Measurements from ENCODE around the gene MT1M.
"Not testable (repeated sequence)": the region's sequence is repeated elsewhere in the genome, so short reads cannot be mapped to it uniquely, and the experiment has no call there.

The MT1M gene

GRCh38 chr16:56609463-56609921, 23.0 kb upstream of the MT1M start:
- peak; percentile 63 for DNase-seq

- peak; percentile 53 for DNase-seq
Measured at GRCh38 chr16:56610017-56610608, 22.3 kb upstream of the MT1M start.

GRCh38 chr16:56610609-56611111, 21.8 kb upstream of the MT1M start:
- DNase-seq, result no peak

- DNase-seq, result no peak
Measured at GRCh38 chr16:56611281-56611833, 21.1 kb upstream of the MT1M start.

GRCh38 chr16:56613706-56614105, 18.8 kb upstream of the MT1M start:
- no peak for DNase-seq

- DNase-seq, result no peak
Measured at GRCh38 chr16:56614549-56614991, 17.9 kb upstream of the MT1M start.

- no peak for DNase-seq
Measured at GRCh38 chr16:56615353-56615752, 17.1 kb upstream of the MT1M start.

GRCh38 chr16:56616608-56617211, 15.7 kb upstream of the MT1M start:
- DNase-seq, result no peak

DNA sequence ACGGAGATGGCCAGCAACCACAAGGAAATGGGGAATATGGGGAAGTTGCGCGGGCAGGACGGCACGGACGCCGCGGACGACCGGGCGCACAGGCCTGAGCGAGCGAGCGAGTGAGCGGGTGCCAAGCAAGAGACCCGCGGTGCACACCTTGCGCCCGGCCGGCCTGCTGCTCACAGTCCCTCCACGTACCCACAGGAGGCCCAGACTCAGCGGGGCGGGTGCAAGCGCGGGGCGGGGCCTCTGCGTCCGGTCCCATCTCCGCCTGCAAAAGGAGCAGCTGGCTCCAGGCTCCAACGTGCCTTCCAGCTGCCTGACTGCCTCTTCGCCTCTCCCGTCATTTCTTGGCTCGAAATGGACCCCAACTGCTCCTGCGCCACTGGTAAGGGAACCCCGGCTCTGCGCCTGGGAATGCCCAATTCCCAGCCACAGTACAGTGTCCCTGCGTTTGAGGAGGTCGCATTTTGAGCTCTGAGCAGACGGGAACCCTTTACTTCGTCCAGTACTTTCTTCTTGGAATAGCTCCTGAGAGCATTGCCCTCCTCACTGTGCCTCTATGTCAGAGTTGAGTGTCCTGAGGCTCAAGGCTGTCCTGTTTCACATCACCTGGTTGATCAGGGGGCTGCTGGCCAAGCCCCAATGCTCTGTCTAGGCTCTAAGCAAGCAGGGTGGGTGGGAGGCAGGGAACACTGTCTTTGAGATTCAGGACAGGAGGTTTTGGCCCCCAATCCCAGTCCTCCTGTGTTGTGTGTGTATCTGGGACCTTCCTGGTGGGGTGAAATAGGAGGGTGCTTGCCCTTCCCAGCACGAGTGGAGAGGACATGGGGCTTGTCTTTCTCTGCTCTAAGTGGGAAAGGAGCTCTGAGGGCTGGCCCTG, 15.0 kb upstream of the MT1M start:
- peak; percentile 73 for DNase-seq

GRCh38 chr16:56618138-56618537, 14.3 kb upstream of the MT1M start:
- DNase-seq, result no peak

GRCh38 chr16:56620339-56620897, 12.0 kb upstream of the MT1M start:
- no peak for DNase-seq

DNA sequence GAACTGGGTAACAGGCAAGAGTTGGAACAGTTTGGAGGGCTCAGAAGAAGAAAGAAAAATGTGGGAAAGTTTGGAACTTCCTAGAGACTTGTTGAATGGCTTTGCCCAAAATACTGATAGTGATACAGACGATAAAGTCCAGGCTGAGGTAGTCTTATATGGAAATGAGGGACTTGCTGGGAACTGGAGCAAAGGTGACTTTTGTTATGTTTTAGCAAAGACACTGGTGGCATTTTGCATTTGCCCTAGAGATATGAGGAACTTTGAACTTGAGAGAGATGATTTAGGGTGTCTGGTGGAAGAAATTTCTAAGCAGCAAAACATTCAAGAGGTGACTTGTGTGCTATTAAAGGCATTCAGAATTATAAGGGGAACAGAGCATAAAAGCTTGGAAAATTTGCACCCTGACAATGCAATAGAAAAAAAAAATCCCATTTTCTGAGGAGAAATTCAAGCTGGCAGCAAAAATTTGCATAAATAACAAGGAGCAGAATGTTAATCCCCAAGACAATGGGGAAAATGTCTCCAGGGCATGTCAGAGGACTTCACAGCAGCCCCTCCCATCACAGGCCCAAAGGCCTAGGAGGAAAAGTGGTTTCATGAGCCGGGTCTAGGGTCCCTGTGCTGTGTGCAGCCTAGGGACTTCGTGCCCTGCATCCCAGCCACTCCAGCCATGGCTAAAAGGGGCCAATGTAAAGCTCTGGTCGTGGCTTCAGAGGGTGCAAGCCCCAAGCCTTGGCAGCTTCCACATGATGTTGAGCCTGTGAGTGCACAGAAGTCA, 10.6 kb upstream of the MT1M start:
- not testable (repeated sequence) for DNase-seq

- DNase-seq, result not testable (repeated sequence)
Measured at GRCh38 chr16:56623184-56623583, 9.3 kb upstream of the MT1M start.

- DNase-seq, result no peak
Measured at GRCh38 chr16:56623637-56624036, 8.8 kb upstream of the MT1M start.

GRCh38 chr16:56625140-56625942, 7.1 kb upstream of the MT1M start, which contains the start of gene MT1E:
Gene MT1E (plus strand): TSS chr16:56625781. CDS start chr16:56625852, 71 bp downstream.
- DNase-seq, result peak; percentile 79

DNA sequence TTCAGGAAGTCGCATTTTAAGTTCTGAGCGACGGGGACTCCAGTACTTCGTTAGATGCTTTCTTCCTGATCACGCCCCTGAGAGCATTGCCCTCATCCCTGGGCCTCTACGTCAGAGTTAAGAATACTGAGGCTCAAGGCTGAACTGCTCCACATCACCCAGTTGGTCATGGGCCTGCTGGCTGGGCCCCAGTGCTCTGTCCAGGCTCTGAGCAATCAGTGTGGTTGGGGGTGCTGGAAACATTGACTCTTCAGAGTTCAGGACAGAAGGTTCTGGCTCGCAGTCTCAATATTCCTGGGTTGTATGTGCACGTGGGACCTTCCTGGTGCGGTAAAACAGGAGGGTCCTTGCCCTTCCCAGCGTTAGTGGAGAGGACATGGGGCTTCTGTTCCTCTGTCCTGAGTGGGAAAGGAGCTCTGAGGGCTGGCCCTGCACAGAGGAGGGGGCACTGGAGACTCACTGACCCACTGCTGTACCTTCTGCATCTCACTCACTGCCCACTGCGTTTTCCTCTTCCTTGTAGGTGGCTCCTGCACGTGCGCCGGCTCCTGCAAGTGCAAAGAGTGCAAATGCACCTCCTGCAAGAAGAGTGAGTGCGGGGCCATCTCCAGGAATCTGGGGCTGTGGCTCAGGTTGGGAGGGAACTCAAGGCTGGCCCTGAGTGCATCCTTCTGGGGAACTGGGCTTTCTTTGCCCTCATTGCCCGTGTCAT, 6.4 kb upstream of the MT1M start:
- DNase-seq, result no peak

DNA sequence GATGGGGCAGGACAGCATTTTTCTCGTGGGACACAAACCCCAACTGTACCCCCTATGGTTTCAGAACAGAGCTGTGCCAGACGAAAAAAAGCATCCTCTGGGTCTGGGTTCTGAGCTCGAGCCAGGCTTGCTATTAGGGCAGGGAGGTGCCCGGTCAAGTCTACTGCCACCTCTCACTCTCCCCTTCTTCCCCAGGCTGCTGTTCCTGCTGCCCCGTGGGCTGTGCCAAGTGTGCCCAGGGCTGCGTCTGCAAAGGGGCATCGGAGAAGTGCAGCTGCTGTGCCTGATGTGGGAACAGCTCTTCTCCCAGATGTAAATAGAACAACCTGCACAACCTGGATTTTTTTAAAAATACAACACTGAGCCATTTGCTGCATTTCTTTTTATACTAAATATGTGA, 5.8 kb upstream of the MT1M start:
- no peak for DNase-seq

DNA sequence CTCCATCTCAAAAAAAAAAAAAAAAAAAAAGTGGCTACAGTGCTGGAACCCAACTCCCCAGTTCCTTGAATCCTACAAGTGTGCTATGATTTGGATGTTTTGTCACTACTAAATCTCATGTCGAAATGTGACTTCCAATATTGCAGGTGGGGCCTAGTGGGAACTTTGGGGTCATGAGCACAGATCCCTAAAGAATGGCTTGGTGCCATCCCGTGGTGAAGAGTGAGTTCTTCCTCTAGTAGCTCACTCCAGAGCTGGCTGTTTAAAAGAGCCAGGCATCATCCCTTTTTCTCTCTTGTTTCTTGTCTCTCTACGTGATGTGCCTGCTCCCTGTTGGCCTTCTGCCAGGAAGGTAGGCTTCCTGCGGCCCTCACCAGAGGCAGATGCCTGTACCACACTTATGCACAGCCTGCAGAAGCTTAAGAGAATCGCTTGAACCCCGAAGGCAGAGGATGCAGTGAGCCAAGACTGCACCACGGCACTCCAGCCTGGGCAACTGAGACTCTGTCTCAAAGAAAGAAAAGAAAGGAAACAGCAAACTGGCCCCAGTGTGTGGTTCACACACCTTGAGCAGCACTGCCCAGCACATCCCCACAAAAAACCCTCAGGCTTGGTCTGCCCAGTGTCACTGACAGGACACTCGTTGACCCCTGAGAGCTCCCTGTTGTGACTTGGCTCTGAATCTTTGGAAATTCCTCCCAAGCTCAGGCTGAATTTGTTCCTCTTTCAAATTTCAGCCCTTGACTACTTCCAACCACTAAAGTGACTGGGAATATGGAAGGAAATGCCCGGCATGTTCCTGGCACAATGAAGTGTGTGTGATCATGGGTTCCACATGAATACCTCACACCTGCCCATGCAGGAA, 3.7 kb upstream of the MT1M start:
- no peak for DNase-seq

- DNase-seq, result no peak
Measured at GRCh38 chr16:56629531-56629930, 2.9 kb upstream of the MT1M start.
